ENCODE data around the gene MIEF2.

- TF ChIP-seq CTCF (IDR thresholded peaks at IDR 0.05) (no peak), EZH2phosphoT487 (IDR thresholded peaks at IDR 0.05; ENCODE audit: borderline replicate concordance, low read depth) (no peak), GABPA (IDR thresholded peaks at IDR 0.05; ENCODE audit: low read depth) (no peak), MXI1 (IDR thresholded peaks at IDR 0.05; ENCODE audit: low read depth, low read length) (peak; percentile 39), EP300 (IDR thresholded peaks at IDR 0.05; ENCODE audit: borderline replicate concordance in 1 of 2, low read depth in 1 of 2, low read length in 1 of 2) (no peak), CHD2 (IDR thresholded peaks at IDR 0.05; ENCODE audit: low read length, partially characterized antibody) (peak; percentile 69), ZBTB33 (IDR thresholded peaks at IDR 0.05; ENCODE audit: borderline replicate concordance, low read depth) (no peak), USF2 (IDR thresholded peaks at IDR 0.05; ENCODE audit: borderline replicate concordance, low read depth, low read length) (no peak), YY1 (IDR thresholded peaks at IDR 0.05; ENCODE audit: low read depth) (no peak), TAF1 (IDR thresholded peaks at IDR 0.05; ENCODE audit: borderline replicate concordance, low read depth, low read length) (peak; percentile 17; the same call in 1 of the 2 replicates)
Measured at GRCh38 chr17:18260332-18261145, at the start of gene MIEF2.

Measured in SK-N-SH (cell line).